Lung (tissue), 12 donors: ENCODE measurements around the gene GMIP. TPM values are rescaled to one million over a fixed set of nuclear protein-coding genes. Genes with fewer than 3 reads are reported as not detected.
"Not testable (repeated sequence)": the region's sequence is repeated elsewhere in the genome, so short reads cannot be mapped to it uniquely, and the experiment has no call there.

Experiments
- ATAC-seq: fragments of 200-7000 bp; cut with Tn5 transposase; one replicate; pipeline ENCODE4 v1.9.1; 2020; ENCODE audit warnings: moderate number of reproducible peaks; ENCODE audit not compliant: insufficient read depth, low FRiP score
- DNase-seq, 3 donors: peaks; one replicate each; pipeline ENCODE4 v3.0.0-alpha.2; 2013 to 2017
- H3K27ac ChIP-seq, 2 donors: one replicate each; pipeline ENCODE4 v1.5.1; 2013; ENCODE audit warnings: mild to moderate bottlenecking in 2 of 2, moderate library complexity in 2 of 2, control low read depth in 1 of 2, inconsistent platforms in 1 of 2, low read depth in 1 of 2, low read length in 1 of 2
- H3K27me3 ChIP-seq, 3 donors: one replicate each; pipeline ENCODE4 v1.5.1; 2013; ENCODE audit warnings: low read length in 2 of 3; ENCODE audit not compliant: control insufficient read depth in 3 of 3, insufficient read depth in 3 of 3
- H3K36me3 ChIP-seq, 4 donors: one replicate each; pipeline ENCODE4 v1.5.1; 2013; ENCODE audit warnings: low read length in 4 of 4, mild to moderate bottlenecking in 1 of 4, moderate library complexity in 1 of 4; ENCODE audit not compliant: control insufficient read depth in 4 of 4, insufficient read depth in 4 of 4
- H3K4me1 ChIP-seq, 5 donors: one replicate each; pipeline ENCODE4 v1.5.1; 2013; ENCODE audit warnings: low read length in 5 of 5, mild to moderate bottlenecking in 2 of 5, moderate library complexity in 1 of 5; ENCODE audit not compliant: control insufficient read depth in 5 of 5, insufficient read depth in 5 of 5
- H3K4me3 ChIP-seq: one replicate; pipeline ENCODE4 v1.5.1; 2013; ENCODE audit warnings: mild to moderate bottlenecking, control low read depth, moderate library complexity
- H3K9ac ChIP-seq, 2 donors: one replicate each; pipeline ENCODE4 v1.5.1; 2013; ENCODE audit warnings: low read length in 2 of 2, control low read depth in 1 of 2; ENCODE audit not compliant: insufficient read depth in 1 of 2
- H3K9me3 ChIP-seq, 4 donors: one replicate each; pipeline ENCODE4 v1.5.1; 2013; ENCODE audit warnings: low read length in 3 of 4, mild to moderate bottlenecking in 1 of 4, moderate library complexity in 1 of 4; ENCODE audit not compliant: control insufficient read depth in 4 of 4, insufficient read depth in 3 of 4
- CTCF ChIP-seq: IDR thresholded peaks from 2 replicates; pipeline ENCODE4 v1.5.1; 2012; ENCODE audit warnings: mild to moderate bottlenecking; ENCODE audit errors: control extremely low read depth, extremely low read depth
- WGBS, 2 donors: extraction: QIAGEN DNeasy Blood & Tissue Kit; methylation state at CpG; one replicate each; pipeline ENCODE4 v1.1.7; 2013; 5-methylcytosine and 5-hydroxymethylcytosine counted together
- polyA plus RNA-seq, 2 donors: library from polyadenylated mRNA; stranded (reverse); fragments of 200-250 nt; gene quantifications; one replicate each; pipeline ENCODE4 v1.2.1, GENCODE V29; 2013
- total RNA-seq, 2 donors: library from RNA; depleted of rRNA in 1 of 2; stranded (reverse); fragments of >200 nt in 1 of 2; gene quantifications; one replicate each; pipeline ENCODE4 v1.2.1, GENCODE V29; 2014 to 2021
- donor health status: control.
- donor health status: control.
- donor health status: Bipolar disorder and iron deficiency.
- donor health status: healthy.
- donor health status: DM: yes; HTN: yes; CAD: no.

Gene GMIP
- total and polyA plus RNA-seq, 4 donors, result 13.1 to 54.1 (median 31.6) TPM

GRCh38 chr19:19668230-19669012 is 25.0 kb upstream of the GMIP start, which contains the start of gene ZNF101:
ZNF101 (plus strand) TSS chr19:19668839; CDS start chr19:19668964, 125 bp downstream.
- TF ChIP-seq CTCF, result no peak
- Histone ChIP-seq H3K4me3 (peak within 1 kb of the TSS; percentile 93), H3K27me3 (no peaks in the 10 kb centered on the region), H3K27ac (peak within 1 kb of the TSS; percentile 79 to 92), H3K36me3 (peaks cover 0 to under 1% (median 0%) of the 10 kb centered on the region in 4 donors), H3K9me3 (no peaks in the 10 kb centered on the region), H3K4me1 (peaks cover 0 to 11% (median 4%) of the 10 kb centered on the region in 5 donors), H3K9ac (peak within 1 kb of the TSS; percentile 63 to 82)
- ATAC-seq (peak; percentile 82), DNase-seq (peak; percentile 93 to 95 (median 94))
- WGBS, 2 donors, result 1 to 3% methylated on average over 36 of the region's 36 CpGs

- H3K36me3 ChIP-seq, H3K9me3 ChIP-seq, H3K4me3 ChIP-seq, DNase-seq, H3K27me3 ChIP-seq, H3K27ac ChIP-seq, H3K9ac ChIP-seq, ATAC-seq: not testable (repeated sequence)
- 97 to 98% methylated on average over 22 of the region's 22 CpGs for WGBS, 2 donors
- H3K4me1 ChIP-seq, result peaks cover 0 to 25% (median 12%) of the 10 kb centered on the region in 5 donors
Observed at GRCh38 chr19:19665420-19665948, 22.0 kb upstream of the GMIP start.

- H3K27me3 ChIP-seq, result no peaks in the 10 kb centered on the region
- no peaks in the 10 kb centered on the region for H3K9me3 ChIP-seq
- TF ChIP-seq CTCF, result no peak
- H3K36me3 ChIP-seq, result peaks cover 7 to 19% (median 15%) of the 10 kb centered on the region in 4 donors
- H3K9ac ChIP-seq, result peak within 1 kb of the TSS; percentile 71 to 75
- peaks cover 0 to 17% (median 10%) of the 10 kb centered on the region in 5 donors for H3K4me1 ChIP-seq
- WGBS, 2 donors, result 0 to 1% methylated on average over 74 to 85 of the region's 85 CpGs
- peak within 1 kb of the TSS; percentile 100 for H3K4me3 ChIP-seq
- peak; percentile 97 to 99 (median 98) for DNase-seq
- peak within 1 kb of the TSS; percentile 86 to 99 for H3K27ac ChIP-seq
- peak; percentile 91 for ATAC-seq
Observed at GRCh38 chr19:19663256-19664120, 20.0 kb upstream of the GMIP start, which contains the start of gene ATP13A1. ATP13A1 (minus strand) TSS chr19:19663676; CDS start chr19:19663666, 10 bp downstream.
